H1 (cell line): Measurements from ENCODE around the gene AGAP3. TPM values are rescaled to one million over a fixed set of nuclear protein-coding genes. Genes with fewer than 3 reads are reported as not detected.

ENCODE experiments used
- POU5F1 ChIP-seq: IDR thresholded peaks from 2 replicates; pipeline ENCODE4 v1.6.1; 2011; ENCODE audit warnings: low read depth, mild to moderate bottlenecking, low read length, moderate library complexity
- TCF12 ChIP-seq: IDR thresholded peaks from 2 replicates; pipeline ENCODE4 v1.6.1; 2011; ENCODE audit warnings: low read depth, mild to moderate bottlenecking, low read length
- polyA plus RNA-seq, 7 experiments: library from polyadenylated mRNA; depleted of rRNA in 3 of 7; stranded (reverse) in 5 of 7; unstranded in 2 of 7; fragments of >200 nt in 5 of 7; fragments of 200-250 nt in 2 of 7; gene quantifications; 1 replicate in 5 of 7; 2 replicates in 1 of 7; 4 replicates in 1 of 7; pipeline versions ENCODE4 v1.2.1 to v1.2.3, GENCODE V29; 2011 to 2013; ENCODE audit warnings: missing spikeins in 2 of 7, mixed read lengths in 2 of 7
- total RNA-seq: library from RNA; stranded (reverse); fragmentation: NEBNext Ultra II Directional; extraction: Animal tissue kit (Norgen Biotek cat#: 25700); gene quantifications from 2 replicates; pipeline ENCODE4 v1.2.1, GENCODE V29; 2021

Gene AGAP3
- total and polyA plus RNA-seq, 2 of the 8 experiments (the other 6 are each of a cell fraction or from before 2014, with no cell fraction given), result 66.4 to 120 TPM

GRCh38 chr7:151071032-151071866 is 15.0 kb upstream of the AGAP3 start (continued):
- TF ChIP-seq TCF12, result no peak
- TF ChIP-seq POU5F1, result no peak
